Fibroblast of lung (primary cell): ENCODE results near the gene GMFB. TPM values are rescaled to one million over a fixed set of nuclear protein-coding genes. Genes with fewer than 3 reads are reported as not detected.
"Not testable (repeated sequence)": the region's sequence is repeated elsewhere in the genome, so short reads cannot be mapped to it uniquely, and the experiment has no call there.

ENCODE experiments used
- DNase-seq, 2 donors: peaks; one replicate each; pipeline versions ENCODE4 v3.0.0 to v3.0.0-alpha.2; 2010; ENCODE audit warnings: low read depth in 2 of 2
- H2AFZ ChIP-seq: 2 replicates; pipeline ENCODE4 v1.5.1; 2012; ENCODE audit warnings: low read length, control low read depth, inconsistent platforms
- H3K27ac ChIP-seq: 2 replicates; pipeline ENCODE4 v1.5.1; 2011; ENCODE audit warnings: low read length, control low read depth; ENCODE audit not compliant: insufficient read depth
- H3K27me3 ChIP-seq: 2 replicates; pipeline ENCODE4 v1.5.1; 2011; ENCODE audit warnings: mild to moderate bottlenecking, low read length; ENCODE audit not compliant: control insufficient read depth, insufficient read depth
- H3K36me3 ChIP-seq: 2 replicates; pipeline ENCODE4 v1.5.1; 2011; ENCODE audit warnings: low read length; ENCODE audit not compliant: control insufficient read depth, insufficient read depth
- H3K4me1 ChIP-seq: 2 replicates; pipeline ENCODE4 v1.5.1; 2011; ENCODE audit warnings: low read length; ENCODE audit not compliant: control insufficient read depth, insufficient read depth; ENCODE audit errors: extremely low read depth
- H3K4me2 ChIP-seq: 2 replicates; pipeline ENCODE4 v1.5.1; 2011; ENCODE audit warnings: low read length, control low read depth; ENCODE audit not compliant: insufficient read depth; ENCODE audit errors: extremely low read depth
- H3K4me3 ChIP-seq, 4 experiments: fragments of 200-600 bp in 1 of 4; sonication (generic) in 1 of 4; replicated peaks in 1 of 4; 2 replicates each; pipeline ENCODE4 v1.5.1; 2011 to 2016; ENCODE audit warnings: low read length in 4 of 4, low read depth in 3 of 4, mild to moderate bottlenecking in 3 of 4, control low read depth in 2 of 4, inconsistent platforms in 1 of 4, mixed read lengths in 1 of 4; ENCODE audit not compliant: insufficient read depth in 1 of 4; ENCODE audit errors: control extremely low read depth in 1 of 4
- H3K79me2 ChIP-seq: 2 replicates; pipeline ENCODE4 v1.5.1; 2012; ENCODE audit warnings: mild to moderate bottlenecking, low read length, inconsistent platforms; ENCODE audit not compliant: control insufficient read depth, insufficient read depth
- H3K9ac ChIP-seq: 2 replicates; pipeline ENCODE4 v1.5.1; 2011; ENCODE audit warnings: mild to moderate bottlenecking, low read length, control low read depth; ENCODE audit not compliant: insufficient read depth
- H3K9me3 ChIP-seq: 2 replicates; pipeline ENCODE4 v1.5.1; 2012; ENCODE audit warnings: low read depth, low read length; ENCODE audit not compliant: control insufficient read depth, insufficient read depth
- H4K20me1 ChIP-seq: 2 replicates; pipeline ENCODE4 v1.5.1; 2011; ENCODE audit warnings: low read length; ENCODE audit not compliant: control insufficient read depth, insufficient read depth; ENCODE audit errors: extremely low read depth
- CTCF ChIP-seq, 2 donors: IDR thresholded peaks in 1 of 2; conservative IDR thresholded peaks in 1 of 2; 1 replicate in 1 of 2; 2 replicates in 1 of 2; pipeline ENCODE4 v1.5.1; 2011 to 2012; ENCODE audit warnings: low read length in 2 of 2, control low read depth in 1 of 2, inconsistent platforms in 1 of 2, low read depth in 1 of 2, mild to moderate bottlenecking in 1 of 2
- EZH2 ChIP-seq: IDR thresholded peaks from 2 replicates; pipeline ENCODE4 v1.5.1; 2012; ENCODE audit warnings: low read length, control low read depth, mild to moderate bottlenecking; ENCODE audit errors: missing control alignments
- polyA plus RNA-seq, 2 donors: library from polyadenylated mRNA; depleted of rRNA in 1 of 2; stranded (reverse) in 1 of 2; unstranded in 1 of 2; fragments of >200 nt; gene quantifications; 2 replicates each; pipeline ENCODE4 v1.2.1, GENCODE V29; 2011 to 2012; ENCODE audit warnings: missing spikeins in 1 of 2
- total RNA-seq: library from RNA; depleted of rRNA; stranded (reverse); fragments of >200 nt; gene quantifications from 2 replicates; pipeline ENCODE4 v1.2.1, GENCODE V29; 2014

GMFB gene
- total and polyA plus RNA-seq, 2 donors (not counting 1 experiment from before 2014, with no cell fraction given) = 69.2 to 85.5 TPM

GRCh38 chr14:54459106-54459505, 29.7 kb downstream of the GMFB start:
- H3K4me2 ChIP-seq = no peak overlapping the region
- DNase-seq = no peak
- no peaks in the 10 kb centered on the region for H3K36me3 ChIP-seq
- no peak overlapping the region for H3K4me3 ChIP-seq
- H3K4me1 ChIP-seq = no peaks in the 10 kb centered on the region
- no peak for TF ChIP-seq CTCF (conservative IDR thresholded peaks at IDR 0.05 in 1 of 2, IDR thresholded peaks at IDR 0.05 in 1 of 2; ENCODE audit: low read depth in 1 of 2, low read length in 2 of 2)
- no peak for TF ChIP-seq EZH2
- no peaks in the 10 kb centered on the region for H3K9me3 ChIP-seq
- H3K79me2 ChIP-seq = no peaks in the 10 kb centered on the region
- no peaks in the 10 kb centered on the region for H4K20me1 ChIP-seq
- no peaks in the 10 kb centered on the region for H3K27me3 ChIP-seq
- H3K27ac ChIP-seq = no peak overlapping the region
- H2AFZ ChIP-seq = no peak overlapping the region
- H3K9ac ChIP-seq = no peak overlapping the region

- not testable (repeated sequence) for H3K9ac ChIP-seq, H3K79me2 ChIP-seq, H3K4me3 ChIP-seq, H3K4me1 ChIP-seq, H3K27me3 ChIP-seq, H3K36me3 ChIP-seq, H3K4me2 ChIP-seq, H3K27ac ChIP-seq, H2AFZ ChIP-seq, H4K20me1 ChIP-seq, H3K9me3 ChIP-seq, DNase-seq
These were observed 30.2 kb downstream of the GMFB start for GRCh38 chr14:54458536-54458935.

- Histone ChIP-seq H3K27ac (no peak overlapping the region), H3K79me2 (no peaks in the 10 kb centered on the region), H3K4me1 (no peaks in the 10 kb centered on the region), H2AFZ (no peak overlapping the region), H3K9me3 (no peaks in the 10 kb centered on the region), H3K27me3 (no peaks in the 10 kb centered on the region), H4K20me1 (no peaks in the 10 kb centered on the region), H3K4me2 (no peak overlapping the region), H3K36me3 (no peaks in the 10 kb centered on the region), H3K9ac (no peak overlapping the region), H3K4me3 (no peak overlapping the region)
- no peak for DNase-seq
- TF ChIP-seq EZH2 (no peak), CTCF (conservative IDR thresholded peaks at IDR 0.05 in 1 of 2, IDR thresholded peaks at IDR 0.05 in 1 of 2; ENCODE audit: low read depth in 1 of 2, low read length in 2 of 2) (no peak)
These were observed 31.2 kb downstream of the GMFB start for GRCh38 chr14:54457609-54457996.

GRCh38 chr14:54456820-54457608, 31.8 kb downstream of the GMFB start:
- not testable (repeated sequence) for H3K9ac ChIP-seq, H3K4me3 ChIP-seq, H2AFZ ChIP-seq, H4K20me1 ChIP-seq, H3K27me3 ChIP-seq, H3K36me3 ChIP-seq, H3K9me3 ChIP-seq, H3K4me2 ChIP-seq, H3K4me1 ChIP-seq, DNase-seq, H3K79me2 ChIP-seq, H3K27ac ChIP-seq
